Activated CD8-positive, alpha-beta T cell treated with anti-CD3 and anti-CD28 coated beads for 36 hours (primary cell): Measurements from ENCODE around the gene TUBGCP3. TPM values are rescaled to one million over a fixed set of nuclear protein-coding genes. Genes with fewer than 3 reads are reported as not detected.

Experiments used
- ATAC-seq: fragments of 200-7000 bp; cut with Tn5 transposase; one replicate; pipeline ENCODE4 v1.10.0; 2021; ENCODE audit warnings: mild to moderate bottlenecking, moderate library complexity
- CTCF ChIA-PET: fragments of 350-600 bp; sonication (Branson Sonifier 250); formaldehyde crosslinking; loops from one replicate; lab custom pipeline; 2021; ENCODE audit warnings: antibody characterized with exemption; lab: Charles Lee
- POLR2A ChIA-PET: fragments of 350-600 bp; sonication (Branson Sonifier 250); formaldehyde crosslinking; loops from one replicate; lab custom pipeline; 2021; ENCODE audit warnings: antibody characterized with exemption; lab: Charles Lee
- DNase-seq: peaks from one replicate; pipeline ENCODE4 v3.0.0-alpha.2; 2020
- H3K27ac Mint-ChIP-seq: one replicate; pipeline ENCODE4 v1.8.0; 2021; ENCODE audit warnings: mild to moderate bottlenecking, mixed read lengths
- H3K27me3 Mint-ChIP-seq: one replicate; pipeline ENCODE4 v1.8.0; 2021; ENCODE audit warnings: mixed read lengths
- H3K36me3 Mint-ChIP-seq: one replicate; pipeline ENCODE4 v1.8.0; 2021; ENCODE audit warnings: low read depth, mixed read lengths
- H3K4me1 Mint-ChIP-seq: one replicate; pipeline ENCODE4 v1.8.0; 2021; ENCODE audit warnings: low read depth, mixed read lengths
- H3K4me3 Mint-ChIP-seq: one replicate; pipeline ENCODE4 v1.8.0; 2021; ENCODE audit warnings: mild to moderate bottlenecking, moderate library complexity, mixed read lengths
- H3K9me3 Mint-ChIP-seq: one replicate; pipeline ENCODE4 v1.8.0; 2021; ENCODE audit warnings: mixed read lengths
- intact Hi-C: fragments of 100-400 bp; cut with micrococcal nuclease; formaldehyde crosslinking; loops from one replicate; pipeline ENCODE4 v1.10.0; 2022
- total RNA-seq, 2 experiments: library from RNA; stranded (reverse); gene quantifications; one replicate each; pipeline ENCODE4 v1.2.3, GENCODE V29; 2021
- TF ChIP-seq, protein P1 (sequence below): fragments of 200-600 bp; IDR thresholded peaks from one replicate; pipeline ENCODE4 v1.8.0; 2022; ENCODE audit warnings: antibody characterized with exemption, mild to moderate bottlenecking

Gene TUBGCP3
- total RNA-seq, 2 experiments from 2014 or later, result 51.6 to 57.1 TPM

DNA sequence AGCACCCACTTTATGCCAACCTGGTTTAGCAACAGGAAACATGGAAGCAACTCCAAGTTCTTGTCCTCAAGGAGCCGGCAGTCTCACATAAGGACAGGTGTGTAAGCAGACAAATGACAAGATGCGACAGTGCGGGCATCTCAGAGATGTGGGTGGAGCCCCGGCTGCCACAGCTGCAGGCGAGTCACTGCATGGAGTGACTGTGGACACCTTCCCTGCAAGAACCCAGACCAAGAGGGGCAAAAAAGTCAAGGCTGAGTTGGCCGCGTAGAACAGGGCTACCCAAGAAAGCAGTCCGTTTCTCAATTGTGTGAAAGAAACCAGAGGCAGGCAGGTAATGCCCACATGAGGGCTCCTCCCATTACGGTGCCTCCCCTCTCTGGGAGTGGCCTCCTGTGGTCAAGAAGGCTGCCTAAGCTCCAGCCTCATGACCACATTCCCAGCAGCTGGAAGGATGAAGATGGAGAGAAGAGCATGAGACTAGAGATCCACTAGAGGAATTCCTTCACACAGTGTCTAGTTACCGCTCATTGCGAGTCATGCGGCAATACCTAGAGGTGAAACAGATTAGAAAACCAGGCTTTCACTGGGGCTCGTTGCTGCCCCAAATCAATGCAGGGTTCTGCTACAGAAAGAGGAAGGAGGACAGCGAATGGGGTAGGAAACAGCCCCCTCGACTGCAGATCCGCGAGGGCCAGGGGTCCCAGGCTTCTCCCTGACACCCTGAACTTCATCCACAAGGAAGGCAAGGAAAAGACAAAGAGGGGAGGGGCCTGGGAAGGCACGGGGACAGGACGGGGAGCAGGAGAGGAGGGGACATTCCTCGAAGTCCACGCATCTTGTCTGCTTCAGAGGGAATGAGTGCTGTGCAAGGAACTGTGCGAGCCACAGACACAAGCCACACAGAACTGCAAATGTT, 131.6 kb downstream of the TUBGCP3 start:
- CTCF ChIA-PET, result no interaction called here

DNA sequence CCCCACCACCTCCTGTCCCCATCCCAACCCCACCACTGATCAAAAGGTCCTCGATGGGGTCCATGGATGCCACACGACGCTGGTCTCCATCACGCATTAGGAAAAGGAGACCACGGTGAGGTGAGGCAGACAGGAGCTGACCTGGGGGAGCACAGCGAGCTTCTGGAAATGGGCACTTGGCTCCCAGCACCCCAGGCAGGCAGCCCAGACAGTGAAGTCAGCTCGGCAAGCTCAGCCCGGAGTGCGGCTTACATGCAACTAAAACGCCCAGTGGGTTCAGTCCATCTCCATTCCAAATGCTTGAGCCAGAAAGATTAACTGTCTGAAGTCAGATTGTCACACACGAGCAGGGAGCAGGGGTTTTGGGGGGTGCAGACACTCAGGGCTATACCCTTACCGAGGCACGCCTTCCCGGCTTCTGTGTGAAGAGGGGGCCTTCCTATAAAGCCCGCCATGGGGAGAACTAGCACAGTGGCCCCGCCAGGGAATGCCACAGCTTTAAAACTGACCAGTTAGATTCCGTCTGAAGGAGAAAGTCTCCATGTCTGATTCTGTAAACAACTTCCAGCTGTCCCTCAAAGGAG, 132.4 kb downstream of the TUBGCP3 start:
- no peak overlapping the region for H3K27ac Mint-ChIP-seq
- no peaks in the 10 kb centered on the region for H3K36me3 Mint-ChIP-seq
- CTCF ChIA-PET, result interaction anchor here (1.1 kb wide), 1 partner anchor 12 kb away, joined by 3 read pairs; no protein-coding TSS in a partner anchor
- H3K4me1 Mint-ChIP-seq, result no peaks in the 10 kb centered on the region
- no peak overlapping the region for H3K4me3 Mint-ChIP-seq
- no peak for DNase-seq
- H3K9me3 Mint-ChIP-seq, result peaks cover 4% of the 10 kb centered on the region
- TF ChIP-seq, protein P1, sequence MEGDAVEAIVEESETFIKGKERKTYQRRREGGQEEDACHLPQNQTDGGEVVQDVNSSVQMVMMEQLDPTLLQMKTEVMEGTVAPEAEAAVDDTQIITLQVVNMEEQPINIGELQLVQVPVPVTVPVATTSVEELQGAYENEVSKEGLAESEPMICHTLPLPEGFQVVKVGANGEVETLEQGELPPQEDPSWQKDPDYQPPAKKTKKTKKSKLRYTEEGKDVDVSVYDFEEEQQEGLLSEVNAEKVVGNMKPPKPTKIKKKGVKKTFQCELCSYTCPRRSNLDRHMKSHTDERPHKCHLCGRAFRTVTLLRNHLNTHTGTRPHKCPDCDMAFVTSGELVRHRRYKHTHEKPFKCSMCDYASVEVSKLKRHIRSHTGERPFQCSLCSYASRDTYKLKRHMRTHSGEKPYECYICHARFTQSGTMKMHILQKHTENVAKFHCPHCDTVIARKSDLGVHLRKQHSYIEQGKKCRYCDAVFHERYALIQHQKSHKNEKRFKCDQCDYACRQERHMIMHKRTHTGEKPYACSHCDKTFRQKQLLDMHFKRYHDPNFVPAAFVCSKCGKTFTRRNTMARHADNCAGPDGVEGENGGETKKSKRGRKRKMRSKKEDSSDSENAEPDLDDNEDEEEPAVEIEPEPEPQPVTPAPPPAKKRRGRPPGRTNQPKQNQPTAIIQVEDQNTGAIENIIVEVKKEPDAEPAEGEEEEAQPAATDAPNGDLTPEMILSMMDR, result no peak
- POLR2A ChIA-PET, result no interaction called here
- ATAC-seq, result no peak
- peaks cover 3% of the 10 kb centered on the region for H3K27me3 Mint-ChIP-seq
- intact Hi-C loops, result no loop called here

More for the DNA sequence above, 131.6 kb downstream of the TUBGCP3 start:
- DNase-seq (no peak), ATAC-seq (no peak)
- Mint-ChIP-seq H3K27me3 (peaks cover 3% of the 10 kb centered on the region), H3K27ac (no peak overlapping the region), H3K36me3 (no peaks in the 10 kb centered on the region), H3K4me3 (no peak overlapping the region), H3K9me3 (peaks cover 4% of the 10 kb centered on the region), H3K4me1 (no peaks in the 10 kb centered on the region)
- intact Hi-C loops, result no loop called here
- TF ChIP-seq, protein P1, result no peak
- POLR2A ChIA-PET, result no interaction called here

DNA sequence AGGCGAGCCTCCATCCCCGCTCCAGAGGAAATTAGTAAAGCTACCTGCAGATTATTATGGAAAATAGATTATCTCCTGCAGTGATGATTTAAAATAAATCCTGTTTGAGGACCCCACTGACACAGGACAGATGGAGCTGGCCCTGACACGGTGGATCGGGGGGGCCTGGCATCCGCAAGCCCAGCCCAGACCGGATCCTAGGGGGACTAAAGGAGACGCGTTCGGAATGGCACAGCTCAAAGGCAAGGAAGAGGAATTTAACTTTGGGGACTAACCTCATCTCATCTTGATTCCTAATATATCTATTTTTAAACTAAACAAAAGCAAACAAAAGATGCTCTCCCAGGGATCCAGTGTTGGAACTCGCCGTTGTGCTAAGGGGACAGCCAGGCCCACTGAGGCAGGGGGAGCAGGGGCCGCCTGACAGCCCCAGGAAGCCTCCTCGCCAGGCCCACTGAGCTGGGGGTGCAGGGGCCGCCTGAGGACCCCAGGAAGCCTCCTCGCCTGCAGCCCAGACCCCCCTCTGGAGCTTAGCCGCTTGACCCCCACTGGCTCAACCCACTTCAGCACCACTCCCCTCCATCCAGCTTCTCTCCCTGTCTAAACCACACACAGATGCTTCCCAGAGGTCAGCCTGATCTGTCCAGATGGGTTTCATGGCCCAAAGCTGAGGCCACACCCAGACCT, 133.2 kb downstream of the TUBGCP3 start:
- no peak for DNase-seq
- ATAC-seq, result no peak
- peaks cover 4% of the 10 kb centered on the region for H3K9me3 Mint-ChIP-seq
- ChIA-PET CTCF (interaction anchor here (1.1 to 1.6 kb wide), 3 partner anchors 10 to 12 kb away, joined by 3 to 4 read pairs (median 4); no protein-coding TSS in a partner anchor), POLR2A (no interaction called here)
- TF ChIP-seq, protein P1, result no peak
- H3K27ac Mint-ChIP-seq, result no peak overlapping the region
- no peak overlapping the region for H3K4me3 Mint-ChIP-seq
- intact Hi-C loops, result no loop called here
- peaks cover 3% of the 10 kb centered on the region for H3K27me3 Mint-ChIP-seq
- no peaks in the 10 kb centered on the region for H3K4me1 Mint-ChIP-seq
- no peaks in the 10 kb centered on the region for H3K36me3 Mint-ChIP-seq

DNA sequence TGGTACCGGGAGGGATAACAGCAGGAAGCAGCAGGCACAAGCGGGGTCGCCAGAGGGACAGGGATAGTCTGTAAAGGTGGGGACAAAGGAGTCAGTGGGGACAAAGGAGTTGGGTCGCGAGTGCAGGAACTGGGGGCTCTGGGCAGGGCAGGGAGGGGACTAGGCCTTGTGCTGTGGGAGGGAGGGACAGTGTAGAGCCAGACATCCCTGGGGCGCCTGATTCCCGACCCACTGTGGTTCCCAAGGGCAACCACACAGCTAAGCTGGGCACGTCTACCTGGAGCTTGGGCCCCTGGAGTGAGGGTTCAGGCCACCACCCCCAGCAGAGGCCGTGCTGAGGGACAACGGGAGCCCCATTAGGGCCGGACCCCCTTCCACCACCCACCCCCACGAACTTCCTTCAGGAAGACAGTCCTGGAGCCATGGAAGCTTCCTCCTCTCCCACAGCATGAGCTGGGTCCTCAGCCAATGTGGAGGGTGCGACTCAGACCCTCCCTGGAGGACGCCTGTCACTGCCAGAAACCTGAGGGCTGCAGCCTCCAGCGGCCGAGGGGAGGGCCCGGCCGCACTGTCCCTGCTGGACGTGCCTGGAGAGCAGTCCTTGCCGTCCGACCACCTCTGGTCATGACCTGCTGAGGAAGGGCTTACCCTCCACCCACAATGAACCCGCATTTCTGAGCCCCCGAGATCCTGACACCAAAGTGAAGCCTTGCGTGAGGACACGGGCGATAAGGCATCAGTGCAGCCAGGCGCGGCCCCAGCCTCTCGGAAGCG, 133.9 kb downstream of the TUBGCP3 start:
- Mint-ChIP-seq H3K36me3 (no peaks in the 10 kb centered on the region), H3K27ac (no peak overlapping the region), H3K4me3 (no peak overlapping the region), H3K4me1 (no peaks in the 10 kb centered on the region), H3K27me3 (peaks cover 3% of the 10 kb centered on the region), H3K9me3 (peaks cover 4% of the 10 kb centered on the region)
- TF ChIP-seq, protein P1, result no peak
- CTCF ChIA-PET, result interaction anchor here (1.2 to 1.6 kb wide), 2 partner anchors 10 to 11 kb away, joined by 4 read pairs; no protein-coding TSS in a partner anchor
- intact Hi-C loops, result no loop called here
- no peak for ATAC-seq
- POLR2A ChIA-PET, result no interaction called here
- DNase-seq, result no peak
